HG03565 (cell line): ENCODE measurements around the gene ODC1.

Experiments
- ATAC-seq: cut with Tn5 transposase; IDR thresholded peaks from one replicate; pipeline ENCODE4 v1.9.1; 2021; ENCODE audit warnings: mild to moderate bottlenecking, moderate library complexity; ENCODE audit not compliant: unreplicated experiment

ODC1 gene

GRCh38 chr2:10419553-10420257 is 28.4 kb downstream of the ODC1 start:
- no peak for ATAC-seq

- no peak for ATAC-seq
These were observed 30.4 kb downstream of the ODC1 start for GRCh38 chr2:10417551-10418335.

GRCh38 chr2:10415640-10416039 is 32.5 kb downstream of the ODC1 start:
- ATAC-seq: no peak

GRCh38 chr2:10415048-10415447 is 33.1 kb downstream of the ODC1 start:
- no peak for ATAC-seq

GRCh38 chr2:10414591-10414990 is 33.5 kb downstream of the ODC1 start:
- no peak for ATAC-seq

- no peak for ATAC-seq
These were observed 34.1 kb downstream of the ODC1 start for GRCh38 chr2:10413991-10414451.

- no peak for ATAC-seq
These were observed 34.6 kb downstream of the ODC1 start for GRCh38 chr2:10413503-10413902.

- peak; percentile 26 for ATAC-seq
These were observed 35.7 kb downstream of the ODC1 start for GRCh38 chr2:10412380-10412779.

- no peak for ATAC-seq
These were observed 36.6 kb downstream of the ODC1 start for GRCh38 chr2:10411557-10411956.

- no peak for ATAC-seq
These were observed 37.2 kb downstream of the ODC1 start for GRCh38 chr2:10410823-10411437.

- peak; percentile 61 for ATAC-seq
These were observed 37.9 kb downstream of the ODC1 start for GRCh38 chr2:10410001-10410822.

GRCh38 chr2:10408649-10409579 is 39.2 kb downstream of the ODC1 start:
- ATAC-seq: peak; percentile 41

GRCh38 chr2:10407841-10408648 is 40.1 kb downstream of the ODC1 start:
- no peak for ATAC-seq

- ATAC-seq: no peak
These were observed 40.7 kb downstream of the ODC1 start for GRCh38 chr2:10407432-10407831.

GRCh38 chr2:10406491-10407188 is 41.5 kb downstream of the ODC1 start:
- ATAC-seq: no peak

- ATAC-seq: no peak
These were observed 42.1 kb downstream of the ODC1 start for GRCh38 chr2:10406016-10406415.

- no peak for ATAC-seq
These were observed 42.7 kb downstream of the ODC1 start for GRCh38 chr2:10405448-10405847.

- no peak for ATAC-seq
These were observed 43.6 kb downstream of the ODC1 start for GRCh38 chr2:10404324-10405143.
